ENCODE results near the gene MRPL10. TPM values are rescaled to one million over a fixed set of nuclear protein-coding genes. Genes with fewer than 3 reads are reported as not detected.

MRPL10 gene
- total and polyA plus RNA-seq, 2 donors (not counting 1 experiment from before 2014, with no cell fraction given): 31.0 to 44.7 TPM

- Histone ChIP-seq H4K20me1 (ENCODE audit: control insufficient read depth, extremely low read depth, insufficient read depth, low read length) (no peaks in the 10 kb centered on the region), H3K4me3 (replicated peaks in 1 of 4; ENCODE audit: control extremely low read depth in 1 of 4, insufficient read depth in 1 of 4, low read depth in 3 of 4, low read length in 4 of 4) (no peak overlapping the region), H3K9me3 (ENCODE audit: control insufficient read depth, insufficient read depth, low read depth, low read length) (no peaks in the 10 kb centered on the region), H2AFZ (ENCODE audit: low read length) (no peak overlapping the region), H3K4me1 (ENCODE audit: control insufficient read depth, extremely low read depth, insufficient read depth, low read length) (peaks cover 3% of the 10 kb centered on the region), H3K27ac (ENCODE audit: insufficient read depth, low read length) (no peak overlapping the region), H3K4me2 (ENCODE audit: extremely low read depth, insufficient read depth, low read length) (no peak overlapping the region), H3K79me2 (ENCODE audit: control insufficient read depth, insufficient read depth, low read length) (no peaks in the 10 kb centered on the region), H3K9ac (ENCODE audit: insufficient read depth, low read length) (no peak overlapping the region), H3K27me3 (ENCODE audit: control insufficient read depth, insufficient read depth, low read length) (peaks cover 2% of the 10 kb centered on the region), H3K36me3 (ENCODE audit: control insufficient read depth, insufficient read depth, low read length) (no peaks in the 10 kb centered on the region)
- DNase-seq (ENCODE audit: low read depth in 2 of 2): no peak
- TF ChIP-seq EZH2 (IDR thresholded peaks at IDR 0.05; ENCODE audit: low read length, missing control alignments) (no peak), CTCF (conservative IDR thresholded peaks at IDR 0.05 in 1 of 2, IDR thresholded peaks at IDR 0.05 in 1 of 2; ENCODE audit: low read depth in 1 of 2, low read length in 2 of 2) (no peak)
Measured at GRCh38 chr17:47815106-47815918, 16.0 kb downstream of the MRPL10 start.

GRCh38 chr17:47813512-47814031 is 17.8 kb downstream of the MRPL10 start:
- H3K27ac ChIP-seq (ENCODE audit: insufficient read depth, low read length): no peak overlapping the region
- no peaks in the 10 kb centered on the region for H4K20me1 ChIP-seq (ENCODE audit: control insufficient read depth, extremely low read depth, insufficient read depth, low read length)
- no peak overlapping the region for H3K4me2 ChIP-seq (ENCODE audit: extremely low read depth, insufficient read depth, low read length)
- H3K4me1 ChIP-seq (ENCODE audit: control insufficient read depth, extremely low read depth, insufficient read depth, low read length): peaks cover 4% of the 10 kb centered on the region
- H3K27me3 ChIP-seq (ENCODE audit: control insufficient read depth, insufficient read depth, low read length): peaks cover 2% of the 10 kb centered on the region
- no peak overlapping the region for H3K4me3 ChIP-seq (replicated peaks in 1 of 4; ENCODE audit: control extremely low read depth in 1 of 4, insufficient read depth in 1 of 4, low read depth in 3 of 4, low read length in 4 of 4)
- TF ChIP-seq EZH2 (IDR thresholded peaks at IDR 0.05; ENCODE audit: low read length, missing control alignments) (no peak), CTCF (conservative IDR thresholded peaks at IDR 0.05 in 1 of 2, IDR thresholded peaks at IDR 0.05 in 1 of 2; ENCODE audit: low read depth in 1 of 2, low read length in 2 of 2) (no peak)
- no peak overlapping the region for H2AFZ ChIP-seq (ENCODE audit: low read length)
- H3K36me3 ChIP-seq (ENCODE audit: control insufficient read depth, insufficient read depth, low read length): peaks cover 3% of the 10 kb centered on the region
- no peak for DNase-seq (ENCODE audit: low read depth in 2 of 2)
- no peaks in the 10 kb centered on the region for H3K9me3 ChIP-seq (ENCODE audit: control insufficient read depth, insufficient read depth, low read depth, low read length)
- H3K79me2 ChIP-seq (ENCODE audit: control insufficient read depth, insufficient read depth, low read length): no peaks in the 10 kb centered on the region
- H3K9ac ChIP-seq (ENCODE audit: insufficient read depth, low read length): no peak overlapping the region

DNA sequence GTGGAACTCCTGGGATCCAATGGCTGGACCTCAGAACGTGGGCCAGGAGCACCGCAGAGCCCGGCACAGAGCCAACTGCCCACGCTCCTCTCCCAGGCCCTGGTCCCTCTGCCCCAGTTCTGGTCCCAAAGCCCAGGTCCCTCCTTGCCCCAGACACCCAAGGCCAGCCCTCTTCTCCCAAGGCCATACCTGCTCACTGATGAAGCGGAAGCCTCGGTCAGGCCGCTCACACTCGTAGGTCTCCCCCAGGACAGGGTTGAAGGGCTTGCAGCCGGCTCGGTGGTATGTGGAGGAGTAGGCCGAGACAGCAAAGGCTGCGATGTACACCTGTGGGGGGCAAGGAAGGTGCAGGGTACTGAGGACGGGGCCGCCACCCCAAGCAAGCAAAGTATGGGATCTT is 18.3 kb downstream of the MRPL10 start:
- H3K9me3 ChIP-seq (ENCODE audit: control insufficient read depth, insufficient read depth, low read depth, low read length): no peaks in the 10 kb centered on the region
- no peaks in the 10 kb centered on the region for H4K20me1 ChIP-seq (ENCODE audit: control insufficient read depth, extremely low read depth, insufficient read depth, low read length)
- no peak overlapping the region for H3K4me2 ChIP-seq (ENCODE audit: extremely low read depth, insufficient read depth, low read length)
- peaks cover 2% of the 10 kb centered on the region for H3K27me3 ChIP-seq (ENCODE audit: control insufficient read depth, insufficient read depth, low read length)
- TF ChIP-seq CTCF (conservative IDR thresholded peaks at IDR 0.05 in 1 of 2, IDR thresholded peaks at IDR 0.05 in 1 of 2; ENCODE audit: low read depth in 1 of 2, low read length in 2 of 2) (no peak), EZH2 (IDR thresholded peaks at IDR 0.05; ENCODE audit: low read length, missing control alignments) (no peak)
- no peak for DNase-seq (ENCODE audit: low read depth in 2 of 2)
- H3K27ac ChIP-seq (ENCODE audit: insufficient read depth, low read length): no peak overlapping the region
- peaks cover 4% of the 10 kb centered on the region for H3K4me1 ChIP-seq (ENCODE audit: control insufficient read depth, extremely low read depth, insufficient read depth, low read length)
- no peak overlapping the region for H2AFZ ChIP-seq (ENCODE audit: low read length)
- no peak overlapping the region for H3K4me3 ChIP-seq (replicated peaks in 1 of 4; ENCODE audit: control extremely low read depth in 1 of 4, insufficient read depth in 1 of 4, low read depth in 3 of 4, low read length in 4 of 4)
- no peak overlapping the region for H3K9ac ChIP-seq (ENCODE audit: insufficient read depth, low read length)
- H3K36me3 ChIP-seq (ENCODE audit: control insufficient read depth, insufficient read depth, low read length): peaks cover 5% of the 10 kb centered on the region
- H3K79me2 ChIP-seq (ENCODE audit: control insufficient read depth, insufficient read depth, low read length): no peaks in the 10 kb centered on the region

All from fibroblast of lung (primary cell).